HG03025 (cell line): ENCODE data around the gene PTER.

Source experiments
- ATAC-seq: cut with Tn5 transposase; IDR thresholded peaks from one replicate; pipeline ENCODE4 v1.9.1; 2021; ENCODE audit warnings: mild to moderate bottlenecking, moderate library complexity; ENCODE audit not compliant: unreplicated experiment, low FRiP score

Gene PTER

DNA sequence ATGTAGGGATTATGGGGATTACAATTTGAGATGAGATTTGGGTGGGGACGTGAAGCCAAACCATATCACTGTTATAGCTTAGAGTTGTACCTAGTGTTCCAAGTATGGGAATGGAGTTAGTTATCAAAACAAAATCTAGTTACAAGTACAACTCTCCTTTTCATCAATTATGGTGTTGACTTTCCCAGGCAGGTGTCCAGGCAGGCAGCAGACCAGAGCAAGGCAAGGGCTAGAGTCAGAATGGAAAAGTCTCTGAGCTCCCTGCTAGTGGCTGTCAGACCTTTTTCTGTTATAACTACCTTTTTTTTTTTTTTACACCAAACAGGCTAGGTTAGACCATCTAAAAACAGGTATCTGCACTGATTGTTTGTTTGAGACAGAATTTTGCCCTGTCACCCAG is 29.2 kb downstream of the PTER start:
- no peak for ATAC-seq

DNA sequence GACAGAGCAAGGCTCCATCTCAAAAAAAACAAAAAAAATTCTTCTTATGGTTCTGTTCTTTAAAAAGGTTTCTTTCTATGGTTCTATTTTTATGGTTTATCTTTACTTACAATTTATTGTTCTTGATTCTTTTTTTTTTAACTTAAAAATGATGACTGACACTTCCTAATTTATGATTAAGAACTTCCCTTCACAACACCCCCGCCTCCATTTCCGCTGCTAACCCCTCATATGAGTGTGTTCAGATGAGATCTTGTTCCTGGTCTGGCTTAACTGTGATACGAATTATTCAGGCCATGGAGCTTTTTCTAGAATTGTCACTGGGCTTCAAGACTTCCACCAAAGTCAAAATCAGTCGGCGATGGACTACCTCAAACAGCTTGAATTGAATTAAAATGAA is 33.9 kb downstream of the PTER start:
- no peak for ATAC-seq

DNA sequence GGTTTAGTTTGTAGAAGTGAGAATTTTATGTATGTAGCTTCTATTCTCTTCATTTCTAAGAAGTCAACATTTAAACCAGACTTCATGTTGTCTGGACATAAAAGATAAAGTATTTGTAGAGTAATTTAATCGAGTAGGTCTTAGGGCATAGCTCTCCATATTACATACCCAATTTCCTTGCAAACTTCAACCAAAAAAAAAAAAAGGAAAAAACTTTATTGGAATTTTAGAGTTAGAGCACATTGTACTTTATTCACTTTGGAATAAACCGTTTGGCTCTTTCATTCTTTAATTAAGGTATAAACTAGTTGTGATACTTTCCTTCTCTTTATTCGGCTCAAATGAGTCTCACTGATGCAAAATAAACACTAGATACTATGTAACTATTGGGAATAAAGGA is 36.0 kb downstream of the PTER start:
- no peak for ATAC-seq

DNA sequence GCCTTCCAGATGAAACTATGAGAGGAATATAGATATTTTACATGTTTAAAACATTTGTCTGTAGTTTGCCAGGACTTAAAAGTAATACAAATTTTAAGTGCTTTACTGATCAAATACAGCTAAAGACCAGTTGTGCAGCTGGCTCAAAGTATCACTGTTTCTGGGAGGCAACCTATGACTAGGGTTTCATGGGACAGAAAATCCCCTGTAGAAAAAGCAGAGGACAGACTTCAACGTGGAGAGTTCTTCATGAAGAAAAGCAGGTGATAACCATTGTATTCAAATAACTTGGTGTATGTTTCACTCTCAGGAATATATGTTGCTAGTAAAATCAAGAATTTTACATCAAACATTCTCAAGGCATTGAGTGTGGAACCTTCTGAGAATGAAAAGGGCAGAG is 40.9 kb downstream of the PTER start:
- no peak for ATAC-seq

DNA sequence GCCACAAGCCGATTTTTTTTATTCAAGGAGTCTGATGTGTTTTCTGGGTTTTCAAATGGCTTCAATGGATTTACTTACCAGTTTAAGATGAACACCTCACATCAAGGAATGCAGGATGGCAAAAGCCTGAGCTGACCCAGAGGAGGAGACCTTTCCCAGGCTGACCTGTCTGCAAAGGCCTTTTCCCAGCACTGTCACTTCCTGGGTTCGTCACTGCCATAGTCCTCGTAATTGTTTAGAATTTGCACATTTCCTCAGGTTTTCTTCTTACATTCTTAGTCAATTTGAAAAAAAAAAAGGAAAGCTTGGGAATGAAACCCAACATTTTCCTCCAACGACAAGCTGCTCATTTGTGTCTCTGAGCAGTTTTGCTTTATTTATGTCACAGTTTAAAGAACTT is 42.0 kb downstream of the PTER start:
- ATAC-seq = no peak

DNA sequence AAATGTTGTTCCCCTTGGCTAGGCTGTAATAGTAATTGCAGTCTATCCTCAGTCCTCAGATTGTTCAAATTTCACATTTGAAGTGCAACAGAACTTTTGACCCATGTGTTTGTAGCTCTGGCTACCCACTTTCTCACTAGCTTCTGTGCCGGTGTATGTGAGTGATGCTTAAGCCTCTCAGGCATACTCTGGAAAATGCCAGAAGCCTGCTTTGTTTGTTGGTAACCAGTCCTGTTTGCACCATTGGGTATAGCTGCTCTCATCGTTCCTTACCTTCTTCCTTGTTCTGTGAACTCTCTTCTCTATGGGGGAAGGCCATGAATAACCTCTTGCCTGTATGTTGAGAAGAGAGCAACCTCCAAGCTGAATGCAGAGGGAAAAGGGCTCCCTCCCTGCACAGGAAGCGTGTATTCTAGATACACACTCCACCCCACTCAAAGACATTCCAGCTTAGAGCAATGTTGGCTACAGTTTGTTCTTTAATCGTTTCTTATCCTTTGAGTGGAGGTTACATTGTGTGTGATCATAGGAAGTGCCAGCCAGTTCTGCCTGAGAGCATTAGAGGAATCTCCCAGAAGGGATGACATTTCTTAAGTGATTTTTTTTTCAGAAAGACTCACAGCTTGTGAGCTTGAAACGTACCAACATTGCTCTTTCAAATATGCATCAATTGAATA is 44.4 kb downstream of the PTER start:
- ATAC-seq = no peak

DNA sequence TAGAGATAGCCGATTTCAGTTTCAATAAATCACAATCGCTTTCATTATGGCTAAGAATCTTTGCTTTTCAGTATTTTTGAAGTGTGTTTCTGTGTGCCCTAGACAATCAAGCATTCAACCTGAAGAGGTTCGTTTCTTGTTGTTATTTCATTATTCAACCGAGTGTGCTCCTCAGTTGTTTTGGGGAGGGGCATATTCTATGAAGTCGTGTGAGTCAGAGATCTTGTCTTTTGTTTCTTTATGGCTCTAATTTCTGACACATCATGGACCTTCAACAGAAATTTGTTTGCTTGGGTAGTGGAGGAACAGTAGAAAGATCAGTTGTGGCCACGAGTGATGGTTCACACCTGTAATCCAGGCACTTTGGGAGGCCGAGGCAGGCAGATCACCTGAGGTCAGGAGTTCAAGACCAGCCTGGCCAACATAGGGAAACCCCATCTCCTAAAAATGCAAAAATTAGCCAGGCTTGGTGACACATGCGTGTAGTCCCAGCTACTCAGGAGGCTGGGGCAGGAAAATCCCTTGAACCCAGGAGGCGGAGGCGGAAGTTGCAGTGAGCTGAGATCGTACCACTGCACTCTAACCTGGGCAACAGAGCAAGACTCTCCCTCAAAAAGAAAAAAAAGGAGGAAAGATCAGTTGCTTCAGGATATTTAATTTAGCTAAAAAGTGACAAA is 46.6 kb downstream of the PTER start:
- ATAC-seq = no peak

DNA sequence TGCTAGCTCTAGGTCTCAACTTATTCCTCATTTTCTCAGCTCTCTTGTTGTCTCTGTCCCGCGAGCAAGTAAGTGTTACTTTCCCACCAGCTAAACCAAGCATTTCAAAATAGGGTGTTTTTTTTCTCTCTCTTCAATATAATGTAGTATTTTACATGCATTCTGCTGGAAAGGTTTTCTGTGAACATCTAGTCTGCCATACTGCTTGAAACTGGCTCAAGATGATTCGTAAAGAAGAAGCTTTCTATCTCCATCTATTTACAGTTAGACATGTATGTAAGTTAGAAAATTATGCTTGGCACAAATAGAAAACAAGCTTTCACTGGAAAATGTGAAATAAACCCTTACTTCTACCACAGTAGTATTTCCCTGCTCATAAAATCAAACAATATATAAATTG is 53.7 kb downstream of the PTER start:
- no peak for ATAC-seq

DNA sequence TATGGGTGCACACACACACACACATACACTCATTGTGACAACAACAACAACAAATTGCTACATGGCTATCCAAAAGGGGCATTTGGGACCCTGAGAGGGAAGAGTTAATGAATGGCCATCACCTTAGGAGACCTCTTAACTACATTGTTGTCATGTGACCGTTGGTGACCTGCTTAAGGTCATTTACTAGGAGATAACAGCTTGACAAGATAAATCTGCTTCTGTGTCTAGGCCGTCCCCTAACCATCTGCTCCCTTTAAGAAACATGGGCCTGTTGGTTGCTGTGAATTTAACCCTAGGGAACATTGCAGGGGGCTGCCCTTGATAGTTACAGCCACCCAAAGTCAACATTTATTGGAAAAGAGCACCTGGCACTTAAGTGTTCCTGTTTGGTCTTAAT is 55.1 kb downstream of the PTER start:
- ATAC-seq = no peak

DNA sequence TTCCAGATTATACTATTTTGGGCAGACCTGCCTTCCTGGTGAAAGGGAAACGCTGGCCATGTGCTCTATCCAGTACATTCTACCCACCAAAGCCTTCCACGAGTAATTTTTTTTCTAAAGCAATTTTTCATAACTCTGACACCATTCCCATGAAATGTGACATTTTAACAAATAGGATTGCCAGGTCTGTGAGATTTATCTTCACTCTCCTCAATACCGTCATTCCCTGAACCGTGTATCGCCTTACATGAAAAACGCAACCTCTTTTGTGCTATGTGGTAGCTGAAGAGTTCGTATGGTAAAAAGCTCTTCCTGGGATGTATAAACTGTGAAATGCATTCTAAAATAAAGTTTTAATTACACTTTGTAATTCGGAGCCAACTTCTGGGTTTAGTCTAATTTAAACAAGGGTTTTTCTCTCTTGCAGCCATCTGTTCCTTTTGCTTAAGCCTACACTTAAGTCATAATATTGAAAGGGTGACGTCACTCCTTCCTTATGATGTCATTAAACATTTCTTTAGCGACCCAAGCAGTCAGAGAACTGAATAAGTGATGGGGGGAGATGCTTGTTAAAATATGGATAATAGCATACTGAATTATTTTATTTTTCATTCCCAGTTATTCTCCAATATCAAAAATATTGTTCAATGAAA is 57.2 kb downstream of the PTER start:
- no peak for ATAC-seq

DNA sequence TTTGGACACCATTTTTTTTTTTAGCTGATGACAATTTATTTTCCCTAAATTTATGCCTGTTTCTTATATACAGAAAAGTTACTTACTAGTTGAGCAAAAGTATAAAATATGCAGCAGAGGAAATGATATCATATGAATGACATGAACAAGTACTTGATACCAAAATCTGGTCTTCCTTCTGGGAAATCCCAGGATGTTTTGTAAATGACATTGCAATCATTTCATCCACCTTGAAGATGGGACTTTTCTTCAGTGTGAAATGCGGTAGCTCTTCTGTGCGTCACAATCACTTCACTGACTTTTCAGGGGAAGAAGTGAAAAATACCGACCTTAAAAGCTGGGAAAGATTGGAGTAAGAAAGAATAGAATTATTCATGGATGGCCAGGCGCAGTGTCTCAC is 61.1 kb downstream of the PTER start:
- ATAC-seq = no peak

DNA sequence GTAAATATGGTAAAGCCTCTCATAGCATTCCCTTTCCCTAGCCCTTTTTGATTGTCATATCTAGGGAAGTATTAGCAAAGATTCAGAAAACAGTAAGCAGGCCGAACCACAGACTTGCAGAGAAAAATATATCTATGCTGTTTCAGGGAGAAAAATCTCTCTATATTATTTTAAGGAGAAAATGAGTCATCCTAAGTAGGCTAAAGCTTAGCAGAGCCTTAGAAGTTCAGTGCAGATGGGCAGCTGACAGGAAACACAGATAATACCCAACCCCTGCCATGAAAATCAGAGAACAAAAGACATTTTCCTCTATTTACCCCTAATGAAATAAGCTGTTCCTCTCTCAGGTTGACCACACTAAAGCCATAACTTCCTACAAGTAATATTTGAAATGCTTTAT is 68.4 kb downstream of the PTER start:
- no peak for ATAC-seq

DNA sequence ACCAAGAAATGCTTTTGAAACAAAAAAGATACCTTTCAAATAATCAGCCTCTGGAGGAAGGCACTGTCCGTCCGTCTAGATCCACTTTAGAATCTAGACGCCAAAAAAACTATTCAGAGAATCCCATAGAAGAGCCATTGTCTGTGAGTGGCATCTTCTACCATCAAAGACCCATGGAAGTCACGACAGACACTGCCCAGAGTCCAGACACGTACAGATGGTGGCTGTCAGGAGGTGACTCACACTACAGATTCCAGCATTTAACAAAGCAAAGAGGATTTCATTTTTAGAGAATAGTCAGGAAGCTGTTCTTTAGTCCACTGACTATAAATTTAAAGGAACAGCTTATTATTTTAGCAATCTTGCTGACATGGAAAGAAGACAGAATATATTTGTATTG is 73.2 kb downstream of the PTER start:
- ATAC-seq = no peak

DNA sequence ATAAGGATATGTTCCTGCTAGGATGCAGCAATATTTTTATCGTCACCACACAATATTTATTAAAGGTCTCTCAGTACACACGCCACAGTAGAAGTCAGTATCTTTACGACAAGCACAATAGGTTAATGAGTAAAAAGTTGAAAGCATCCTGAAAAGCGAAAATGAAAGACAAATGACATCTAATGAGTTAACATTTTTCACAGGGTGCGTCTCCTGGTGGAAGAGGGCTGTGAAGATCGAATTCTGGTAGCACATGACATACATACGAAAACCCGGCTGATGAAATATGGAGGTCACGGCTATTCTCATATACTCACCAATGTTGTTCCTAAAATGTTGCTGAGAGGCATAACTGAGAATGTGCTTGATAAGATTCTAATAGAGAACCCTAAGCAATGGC is 74.0 kb downstream of the PTER start:
- no peak for ATAC-seq

DNA sequence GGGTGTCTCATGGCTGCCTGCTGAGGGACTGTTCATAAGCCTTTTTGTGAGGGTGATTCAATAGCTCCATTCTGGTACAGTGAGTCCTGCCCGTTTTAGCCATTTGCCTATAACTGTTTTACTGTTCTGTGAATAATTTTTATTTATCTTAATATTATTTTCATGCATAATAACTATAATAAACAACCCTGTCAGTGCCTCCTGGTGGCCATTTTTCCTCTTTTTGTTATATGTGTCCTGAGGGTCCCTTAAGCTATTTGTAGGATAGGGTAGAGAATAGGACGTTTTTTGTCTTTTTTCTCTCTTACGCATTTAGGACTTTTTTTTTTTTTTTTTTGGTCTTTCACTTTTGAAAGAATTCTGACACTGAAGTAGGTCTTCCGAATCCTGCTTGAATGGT is 82.0 kb downstream of the PTER start:
- no peak for ATAC-seq

DNA sequence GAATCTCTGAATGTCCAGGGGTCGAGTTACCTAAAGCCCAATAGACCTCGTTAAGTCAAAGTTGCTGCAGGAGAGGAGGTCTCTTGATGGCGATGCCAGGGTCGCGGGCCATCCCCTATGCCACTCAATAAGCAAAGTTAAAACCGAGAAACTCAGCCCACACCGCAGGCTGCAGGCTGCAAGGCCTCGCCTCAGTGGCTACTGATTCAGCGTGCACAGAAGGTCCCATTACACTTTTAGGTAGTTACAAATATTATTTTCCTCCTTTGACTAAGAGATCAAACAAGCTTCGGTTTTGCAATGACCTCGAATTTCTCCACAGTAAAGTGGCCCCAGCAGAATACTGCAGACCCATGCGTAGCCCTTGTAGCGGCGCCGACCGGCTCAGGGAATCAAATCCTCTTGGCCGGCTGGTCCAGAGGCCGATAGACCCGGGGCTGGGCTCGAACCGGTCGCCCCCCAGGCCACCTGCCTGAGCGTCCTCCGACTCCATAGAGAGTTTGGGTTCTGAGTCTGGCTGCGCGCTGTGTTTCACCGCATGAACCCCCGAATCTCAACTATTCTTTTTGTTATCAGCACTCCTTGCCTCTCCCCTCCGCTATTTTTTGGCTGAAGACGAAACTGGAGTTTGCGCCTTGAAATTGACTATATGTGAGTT is 82.6 kb downstream of the PTER start:
- peak; percentile 59 for ATAC-seq

DNA sequence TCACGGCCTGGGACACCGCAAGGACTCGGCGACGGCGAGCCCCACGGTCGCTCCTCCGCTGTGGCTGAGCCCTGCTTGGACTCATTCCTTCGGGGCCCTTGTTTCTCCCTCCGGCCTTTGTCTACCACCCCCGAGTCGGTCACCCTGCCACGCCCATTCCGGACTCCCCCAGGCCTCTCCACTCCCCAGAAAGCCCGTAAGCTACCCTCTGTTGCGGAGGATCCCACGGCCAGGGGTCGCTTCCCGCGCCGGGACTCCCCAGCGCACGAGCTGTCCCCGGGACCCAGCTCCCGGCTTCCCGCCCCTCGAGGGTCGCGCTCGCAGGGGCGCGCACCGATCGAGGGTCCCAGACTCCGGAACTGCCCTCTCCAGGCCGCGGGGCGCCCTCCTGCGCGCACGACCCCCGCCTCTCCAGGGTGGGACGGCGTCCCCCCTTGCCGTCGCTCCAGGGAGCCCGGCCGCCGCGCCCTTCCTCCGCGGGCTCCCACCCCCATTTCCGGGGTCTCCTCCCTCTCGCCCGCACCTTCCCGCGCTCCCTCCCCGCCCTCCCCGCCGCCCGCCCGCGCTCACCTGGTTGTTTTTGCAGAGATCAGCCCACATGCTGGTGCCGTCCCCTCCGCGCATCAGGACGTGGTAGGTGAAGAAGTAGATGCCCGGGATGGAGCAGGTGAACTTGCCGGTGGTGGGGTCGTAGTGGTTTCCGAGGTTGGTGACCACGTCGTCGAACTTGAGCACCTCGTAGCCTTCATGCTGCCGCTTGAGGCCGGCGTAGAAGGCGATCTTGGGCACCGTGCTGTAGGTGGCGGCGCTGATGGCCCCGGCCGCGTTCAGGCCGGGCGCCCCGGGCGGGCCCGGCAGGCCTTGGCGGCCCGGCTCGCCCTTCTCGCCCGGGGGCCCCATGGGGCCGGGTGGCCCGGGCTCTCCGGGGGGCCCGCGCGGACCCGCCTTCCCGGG is 83.4 kb downstream of the PTER start:
- ATAC-seq = peak; percentile 22

DNA sequence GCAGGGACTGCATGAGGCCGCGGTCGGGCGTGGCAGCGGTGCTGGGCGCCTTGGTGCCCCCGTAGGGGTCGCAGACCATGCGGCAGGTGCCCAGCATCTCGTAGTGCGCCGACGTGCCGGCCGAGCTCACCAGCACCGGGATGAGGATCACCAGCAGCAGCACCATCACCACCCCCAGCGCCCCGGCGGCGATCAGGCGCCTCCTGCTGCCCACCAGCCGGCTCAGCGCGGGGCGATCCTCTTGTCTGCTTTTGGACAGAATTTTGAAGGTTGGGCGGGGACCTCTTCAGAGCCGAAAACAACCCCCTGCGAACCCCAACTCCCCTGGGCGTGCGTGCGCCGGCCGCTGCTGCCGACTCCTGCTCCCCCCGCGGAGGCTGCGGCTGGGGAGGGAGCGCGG is 84.1 kb downstream of the PTER start:
- ATAC-seq = peak; percentile 30

DNA sequence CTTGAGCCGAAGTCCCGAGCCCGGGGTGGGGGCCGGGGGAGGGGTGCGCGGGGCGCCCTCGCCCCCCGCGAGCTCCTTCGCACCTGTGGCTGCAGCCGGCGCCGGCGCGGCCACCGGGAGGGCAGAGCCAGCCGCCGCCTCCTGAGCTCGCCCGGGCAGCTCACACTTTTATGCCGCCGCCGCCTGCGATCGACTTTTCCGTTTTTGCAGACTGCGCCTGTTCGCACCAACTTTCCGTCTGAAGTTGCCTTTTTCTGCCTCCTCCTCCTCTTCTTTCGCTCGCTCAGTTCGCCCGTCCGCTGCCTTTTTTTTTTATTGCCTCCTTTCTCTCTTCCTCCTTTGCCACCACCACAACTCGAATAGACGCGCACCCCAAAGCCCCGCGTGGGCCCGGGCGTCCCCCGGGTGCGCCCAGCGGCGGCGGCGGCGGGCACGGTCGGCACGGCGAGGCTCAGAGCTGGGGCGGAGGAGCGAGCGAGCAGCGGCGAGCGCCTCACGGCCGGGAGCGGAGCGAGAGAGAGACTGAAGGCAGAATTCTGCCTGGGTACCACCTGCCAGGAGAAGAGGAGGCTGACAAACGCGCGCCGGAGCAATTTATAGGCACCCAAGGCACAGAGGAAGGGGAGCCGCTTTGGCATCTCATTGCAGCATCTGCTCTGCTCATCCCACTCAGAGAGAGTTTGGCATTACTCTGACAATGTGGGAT is 84.7 kb downstream of the PTER start, which contains the start of gene C1QL3:
TSS of gene C1QL3 (minus strand) at position 569 of the 706 bp plus-strand sequence. CDS start 814 bp downstream, outside the sequence.
- peak; percentile 29 for ATAC-seq

DNA sequence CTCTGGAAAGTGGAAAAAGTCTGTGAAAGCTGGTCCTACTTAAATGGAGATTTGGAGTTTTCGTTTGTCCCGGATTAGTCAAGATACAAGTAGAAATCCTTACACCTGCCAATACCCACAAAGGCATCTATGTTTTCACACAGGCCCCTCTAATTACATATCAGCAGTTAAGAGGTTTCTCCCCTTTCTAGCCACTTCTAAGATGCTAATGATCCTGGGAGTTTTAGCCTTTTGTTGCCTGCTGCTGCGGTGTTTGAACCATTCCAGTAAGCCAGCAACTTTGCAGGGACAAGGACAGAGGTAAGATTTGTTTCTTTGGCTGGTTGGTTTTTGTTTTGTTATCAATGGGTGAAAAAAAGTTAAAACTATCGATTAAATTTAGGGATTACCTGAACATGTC is 90.6 kb downstream of the PTER start:
- ATAC-seq = no peak
